ENCODE measurements around the gene SMIM11.
"Not testable (repeated sequence)": the region's sequence is repeated elsewhere in the genome, so short reads cannot be mapped to it uniquely, and the experiment has no call there.

Gene SMIM11, protein sequence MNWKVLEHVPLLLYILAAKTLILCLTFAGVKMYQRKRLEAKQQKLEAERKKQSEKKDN

DNA sequence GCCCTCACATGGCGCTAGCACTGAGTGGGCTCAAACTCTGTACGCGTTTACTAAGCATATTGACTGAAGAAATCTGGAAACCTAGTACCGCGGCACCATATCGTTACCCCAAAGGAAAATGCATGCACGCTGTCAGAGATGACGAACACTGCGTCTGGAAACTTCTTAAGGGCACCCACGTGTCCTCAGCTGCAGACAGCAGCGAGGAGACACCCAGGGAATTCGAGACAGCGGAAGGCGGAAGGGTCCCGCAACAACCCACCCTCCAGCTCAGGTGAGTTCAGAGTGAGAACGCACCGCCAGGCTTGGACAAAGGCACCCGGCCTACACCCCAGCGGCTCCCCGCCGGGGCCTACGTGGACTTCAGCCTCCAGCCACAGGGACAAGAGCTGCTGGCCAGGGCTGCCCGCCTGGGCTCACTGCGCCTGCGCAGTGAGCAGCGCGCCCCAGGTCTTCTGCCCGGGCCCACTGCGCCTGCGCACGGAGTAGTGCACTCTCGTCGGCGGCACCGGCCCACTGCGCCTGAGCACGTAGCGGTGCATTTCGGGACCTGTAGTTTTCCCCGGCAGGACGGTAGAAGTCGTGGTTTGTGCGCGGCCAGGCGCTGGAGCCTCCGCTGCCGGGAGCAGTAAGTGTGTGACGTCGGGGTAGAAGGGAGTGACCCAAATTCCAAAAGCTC is at the start of gene SMIM11:
TSS of gene SMIM11 (plus strand) at position 568 of the 679 bp plus-strand sequence. CDS start 3,998 bp downstream, outside the sequence.
- DNase-seq = not testable (repeated sequence)

DNA sequence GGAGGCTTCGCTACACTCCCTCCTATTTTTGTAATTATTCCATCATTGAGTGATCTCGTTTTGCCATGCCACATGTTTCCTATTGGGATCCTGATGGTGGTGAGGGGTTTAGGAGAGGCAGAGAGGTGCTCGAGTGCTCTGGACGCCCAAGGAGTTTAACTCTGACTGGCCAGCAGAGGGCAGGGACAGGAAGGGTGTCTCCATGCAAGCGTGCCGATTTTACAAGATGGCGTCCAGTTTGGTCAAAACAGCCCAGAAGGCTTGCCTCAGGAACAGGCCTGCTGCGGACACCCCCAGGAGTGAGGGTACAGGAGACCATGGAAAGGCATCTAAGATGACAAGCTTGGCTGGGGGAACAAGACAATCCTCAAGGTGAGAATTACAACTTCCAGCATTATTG is 45.3 kb upstream of the SMIM11 start:
- no peak for DNase-seq

DNA sequence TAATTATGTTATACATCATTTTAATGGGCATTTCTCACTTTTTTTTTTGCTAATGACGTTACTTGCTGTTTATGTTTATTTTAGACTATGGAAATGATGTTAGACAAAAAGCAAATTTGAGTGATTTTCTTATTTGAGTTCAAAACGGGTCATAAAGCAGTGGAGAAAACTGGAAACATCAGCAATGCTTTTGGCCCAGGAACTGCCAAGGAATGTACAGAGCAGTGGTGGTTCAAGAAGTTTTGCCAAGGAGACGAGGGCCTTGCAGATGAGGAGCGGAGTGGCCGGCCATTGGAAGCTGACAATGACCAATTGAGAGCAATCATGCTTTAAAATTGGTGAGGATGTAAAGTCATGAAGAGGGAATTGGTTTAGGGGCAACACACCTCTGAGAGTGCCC is 43.6 kb upstream of the SMIM11 start:
- no peak for DNase-seq

DNA sequence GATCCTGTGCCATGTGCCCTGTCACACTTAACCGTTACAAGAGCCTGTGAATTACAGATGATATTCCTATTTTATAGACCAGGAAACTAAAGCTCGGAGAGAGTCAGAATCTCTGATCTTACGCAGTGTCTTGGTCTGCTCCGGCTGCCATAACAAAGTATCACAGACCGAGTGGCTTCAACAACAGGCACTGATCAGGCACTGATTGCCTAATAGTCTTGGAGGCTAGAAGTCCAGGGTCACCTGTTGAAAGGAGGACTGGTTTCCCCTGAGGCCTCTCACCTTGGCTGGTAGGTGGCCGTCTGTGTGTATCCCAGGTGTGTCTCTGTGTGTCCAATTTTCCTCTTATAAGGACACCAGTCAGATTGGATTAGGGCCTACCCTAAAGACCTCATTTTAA is 43.0 kb upstream of the SMIM11 start:
- no peak for DNase-seq

DNA sequence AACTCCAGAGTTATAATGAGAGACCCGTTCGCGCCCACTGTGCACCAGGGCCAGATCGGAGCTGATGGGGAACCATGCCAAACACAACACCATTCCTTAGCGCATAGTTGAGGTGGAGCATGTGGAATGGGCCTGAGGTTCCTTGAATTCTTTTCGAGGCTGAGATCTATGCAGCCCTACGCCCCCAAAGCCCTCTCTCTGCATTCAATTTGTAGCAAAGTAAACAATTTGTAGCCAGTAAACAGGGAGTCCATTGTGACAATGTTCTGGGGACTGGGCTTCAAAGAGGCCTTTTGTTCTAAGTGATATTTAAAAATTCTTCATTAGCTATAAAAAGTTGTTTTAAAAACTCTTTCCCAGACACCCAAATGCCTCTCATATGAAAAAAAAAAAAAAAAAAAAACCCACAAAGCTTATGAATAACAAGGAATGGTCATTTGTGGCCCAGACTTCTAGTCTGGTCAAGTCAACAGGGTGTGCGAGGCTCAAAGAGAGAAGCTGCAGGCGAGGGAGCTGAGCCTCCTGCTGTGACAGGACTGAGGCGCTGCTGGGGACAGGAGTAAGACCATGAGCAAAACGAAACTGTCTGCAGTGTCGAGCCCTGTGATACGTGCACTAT is 42.1 kb upstream of the SMIM11 start:
- DNase-seq = no peak

DNA sequence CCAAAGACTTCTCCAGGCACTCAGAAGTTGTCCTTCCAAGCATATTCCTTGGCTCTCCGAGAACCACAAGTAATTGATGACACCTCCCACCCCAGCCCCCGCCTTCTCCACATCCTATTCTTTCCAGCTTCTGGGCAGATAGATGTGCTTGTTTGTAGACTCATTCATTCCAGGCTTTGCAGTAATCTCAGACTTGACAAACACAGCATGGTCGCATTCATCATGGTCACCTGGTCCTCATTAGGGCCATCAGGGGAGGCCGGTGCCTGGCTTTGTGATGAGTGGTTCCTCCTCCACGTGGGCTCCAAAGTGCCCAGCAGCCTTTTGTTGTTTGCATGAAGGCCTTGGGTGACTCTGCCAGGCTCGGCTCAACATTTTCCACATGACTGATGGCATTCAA is 40.0 kb upstream of the SMIM11 start:
- no peak for DNase-seq

DNA sequence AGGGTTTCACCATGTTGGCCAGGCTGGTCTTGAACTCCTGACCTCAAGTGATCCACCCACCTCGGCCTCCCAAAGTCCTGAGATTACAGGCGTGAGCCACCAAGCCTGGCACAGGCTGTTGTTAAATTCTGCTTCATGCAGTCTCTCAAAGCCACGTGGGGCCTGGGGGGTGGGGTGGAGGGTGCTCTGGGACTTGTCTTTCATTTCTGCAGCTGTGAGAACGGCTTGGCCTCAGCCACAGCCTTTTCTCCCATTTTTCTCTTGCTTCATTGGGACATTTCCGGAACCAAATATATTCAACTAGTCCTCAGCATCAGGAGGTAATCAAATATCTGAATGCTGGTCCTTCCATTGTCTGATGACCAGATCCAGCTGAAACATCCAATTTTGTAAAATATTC is 39.1 kb upstream of the SMIM11 start:
- DNase-seq = no peak

DNA sequence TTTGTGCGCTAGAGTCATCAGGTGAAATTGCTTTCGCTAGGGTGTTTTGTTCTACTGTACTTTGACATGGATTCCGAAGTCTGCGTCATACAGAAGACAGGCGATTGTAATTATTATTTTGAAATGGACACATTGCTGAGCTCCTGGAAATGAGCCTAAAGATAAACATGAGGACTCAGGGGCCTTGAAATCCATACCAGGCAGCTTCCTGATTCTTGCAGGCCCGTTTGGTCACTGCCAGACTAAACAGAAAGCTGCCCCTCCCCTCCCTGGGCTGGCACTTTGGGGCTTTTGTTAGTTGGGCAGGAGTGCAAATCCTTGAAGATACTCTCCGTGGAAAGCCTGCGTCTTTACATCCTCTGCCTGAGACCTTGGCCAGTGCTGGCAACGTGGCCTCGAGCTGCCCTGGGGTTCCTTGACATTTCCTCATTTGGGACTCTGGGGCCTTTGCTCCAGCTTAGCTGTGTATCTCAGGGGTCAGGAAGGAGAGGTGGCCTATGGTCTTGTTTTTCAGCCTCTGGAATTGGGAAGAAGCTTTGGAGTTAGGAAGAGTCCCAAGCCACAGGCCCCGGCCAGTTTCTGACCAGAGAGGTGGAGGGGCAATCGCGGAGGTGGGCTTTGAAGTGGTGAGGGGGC is 38.4 kb upstream of the SMIM11 start:
- DNase-seq = no peak

DNA sequence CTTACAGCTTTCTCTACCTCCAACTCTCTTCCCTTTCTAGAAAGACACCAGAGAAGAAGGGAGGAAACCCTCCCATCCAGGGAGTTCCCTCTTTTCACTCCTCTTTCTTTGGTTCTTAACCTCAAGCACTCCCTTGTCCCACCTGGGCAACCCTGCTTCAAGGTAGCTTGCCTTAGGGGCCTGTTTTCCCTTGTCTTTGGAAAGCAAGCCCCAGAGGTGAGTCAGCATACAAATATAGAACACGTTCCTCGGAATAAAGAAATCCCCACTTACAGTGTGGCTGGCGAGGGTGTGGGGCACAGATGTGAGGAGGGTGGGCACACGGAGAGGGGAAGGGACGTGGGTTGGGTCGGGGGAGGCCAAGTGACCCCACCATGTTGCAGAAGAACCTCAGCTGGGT is 37.6 kb upstream of the SMIM11 start:
- DNase-seq = no peak

DNA sequence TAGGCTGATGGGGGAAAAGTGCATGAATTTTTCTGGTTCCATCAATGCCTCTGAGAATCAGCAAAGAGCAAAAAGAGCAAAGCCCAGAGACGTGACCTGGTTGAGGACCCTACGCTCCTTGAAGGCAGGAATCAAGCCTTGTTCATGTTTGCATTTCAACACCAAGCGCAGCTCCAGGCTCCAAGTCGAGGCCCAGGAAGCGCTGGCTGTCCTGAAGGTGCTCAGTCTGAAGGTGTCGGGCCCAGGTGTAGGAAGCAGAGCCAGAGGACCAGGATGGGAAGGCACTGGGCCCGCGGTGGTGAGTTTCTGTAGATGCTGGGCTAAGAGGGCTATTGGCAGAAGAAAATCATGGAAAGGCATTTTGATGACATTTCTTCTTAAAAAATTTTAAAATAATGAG is 37.1 kb upstream of the SMIM11 start:
- DNase-seq = no peak

DNA sequence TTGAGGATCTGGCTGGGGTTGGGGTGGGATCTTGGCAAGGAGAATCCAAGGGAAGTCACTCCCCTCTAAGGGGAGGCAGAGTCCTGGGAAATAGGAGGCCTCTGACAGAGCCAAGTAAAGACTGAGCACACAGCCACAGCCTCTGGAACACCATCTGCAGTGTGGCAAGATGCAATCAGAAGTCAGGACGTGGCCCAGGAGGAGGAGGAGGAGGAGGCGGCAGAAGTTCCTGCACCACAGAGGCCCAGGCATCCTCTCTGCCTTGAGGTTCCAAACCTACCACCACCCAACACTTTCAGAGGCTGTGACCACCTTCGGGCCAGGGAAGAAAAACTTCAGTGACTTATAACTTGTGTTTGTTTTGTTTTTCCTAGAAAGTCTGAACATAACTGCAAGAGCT is 35.2 kb upstream of the SMIM11 start:
- DNase-seq = no peak

DNA sequence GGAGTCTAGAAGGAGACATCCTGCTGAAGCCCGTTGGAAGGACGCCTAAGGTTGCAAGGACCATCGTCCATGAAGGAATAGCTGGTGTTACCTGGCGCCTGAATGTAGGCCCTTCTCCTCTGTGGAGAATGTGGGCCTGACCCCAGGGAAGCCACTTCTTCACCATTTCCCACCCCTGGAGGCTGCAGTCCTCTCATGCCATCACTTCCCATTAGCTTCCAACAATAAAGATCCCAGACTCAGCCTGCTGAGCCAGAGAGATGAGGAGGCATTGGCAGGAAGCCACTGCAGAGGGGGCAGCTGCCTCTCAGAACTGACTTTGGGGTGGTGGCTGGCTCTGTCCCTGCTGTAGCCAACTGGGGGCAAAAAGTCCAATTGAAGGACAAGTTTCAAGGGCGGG is 32.8 kb upstream of the SMIM11 start:
- no peak for DNase-seq

DNA sequence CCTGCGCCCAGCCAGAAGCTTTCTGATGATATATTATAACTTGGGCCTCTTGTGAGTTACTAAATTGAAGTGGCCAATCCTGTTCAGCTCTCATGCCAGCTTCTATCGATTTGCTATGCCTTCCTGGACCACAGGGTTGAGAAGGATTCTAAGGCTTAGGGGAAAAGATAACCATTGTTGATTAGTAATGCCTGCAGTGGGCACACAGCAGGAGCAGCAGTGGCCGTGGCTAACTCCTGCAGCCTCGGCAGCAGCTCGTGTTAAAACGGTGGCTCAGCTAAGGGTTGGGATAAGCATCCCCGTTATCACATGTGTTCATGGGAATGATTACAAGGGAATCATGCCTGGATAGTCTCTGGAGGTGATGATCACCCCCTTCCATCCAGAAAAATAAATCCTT is 32.0 kb upstream of the SMIM11 start:
- no peak for DNase-seq

DNA sequence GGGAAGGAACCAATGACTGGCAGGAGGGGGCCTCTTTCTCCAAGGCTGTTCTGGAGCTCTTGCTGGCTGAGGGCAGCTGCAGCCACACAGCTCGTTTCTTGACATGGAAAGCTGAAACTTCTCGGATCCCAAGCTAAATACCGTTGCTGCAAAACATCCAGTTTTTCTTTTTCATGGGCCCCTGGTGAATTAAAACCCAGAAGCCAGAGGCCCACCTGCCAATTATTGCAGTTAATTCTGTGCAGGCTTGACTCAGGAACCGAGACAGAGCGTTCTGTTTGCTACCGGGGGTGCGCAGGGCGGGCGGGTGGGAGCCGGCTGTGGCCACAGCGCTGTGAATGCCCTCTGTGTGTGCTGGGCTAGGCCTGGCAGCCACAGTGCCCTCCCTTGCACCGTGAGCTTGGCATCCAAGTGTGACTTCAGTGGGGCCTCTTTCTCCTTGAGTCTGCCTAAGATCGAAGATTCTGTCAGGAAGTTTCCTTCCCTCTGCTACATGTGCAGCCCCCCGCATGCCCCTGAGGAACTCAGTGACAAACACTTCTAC is 31.4 kb upstream of the SMIM11 start:
- DNase-seq = no peak

DNA sequence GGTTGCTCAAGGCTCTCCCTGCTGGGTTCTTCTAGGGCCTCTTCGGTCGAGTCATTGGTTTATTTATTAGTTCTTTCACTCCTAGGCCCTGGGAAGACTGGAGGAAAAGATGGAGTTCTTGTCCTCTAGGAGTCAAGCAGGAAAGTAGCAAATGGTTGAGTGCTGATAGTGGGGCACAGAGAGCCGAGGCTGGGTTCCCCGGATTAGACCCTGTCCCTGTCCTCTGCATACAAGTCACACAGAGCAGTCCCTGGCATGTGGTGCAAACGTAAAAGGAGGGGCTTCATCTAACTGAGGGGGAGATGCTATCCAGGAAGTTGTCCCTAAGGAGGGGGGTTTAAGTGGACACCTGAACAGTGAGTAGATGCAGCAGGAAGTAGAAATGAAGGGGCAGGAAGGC is 30.7 kb upstream of the SMIM11 start:
- DNase-seq = no peak

DNA sequence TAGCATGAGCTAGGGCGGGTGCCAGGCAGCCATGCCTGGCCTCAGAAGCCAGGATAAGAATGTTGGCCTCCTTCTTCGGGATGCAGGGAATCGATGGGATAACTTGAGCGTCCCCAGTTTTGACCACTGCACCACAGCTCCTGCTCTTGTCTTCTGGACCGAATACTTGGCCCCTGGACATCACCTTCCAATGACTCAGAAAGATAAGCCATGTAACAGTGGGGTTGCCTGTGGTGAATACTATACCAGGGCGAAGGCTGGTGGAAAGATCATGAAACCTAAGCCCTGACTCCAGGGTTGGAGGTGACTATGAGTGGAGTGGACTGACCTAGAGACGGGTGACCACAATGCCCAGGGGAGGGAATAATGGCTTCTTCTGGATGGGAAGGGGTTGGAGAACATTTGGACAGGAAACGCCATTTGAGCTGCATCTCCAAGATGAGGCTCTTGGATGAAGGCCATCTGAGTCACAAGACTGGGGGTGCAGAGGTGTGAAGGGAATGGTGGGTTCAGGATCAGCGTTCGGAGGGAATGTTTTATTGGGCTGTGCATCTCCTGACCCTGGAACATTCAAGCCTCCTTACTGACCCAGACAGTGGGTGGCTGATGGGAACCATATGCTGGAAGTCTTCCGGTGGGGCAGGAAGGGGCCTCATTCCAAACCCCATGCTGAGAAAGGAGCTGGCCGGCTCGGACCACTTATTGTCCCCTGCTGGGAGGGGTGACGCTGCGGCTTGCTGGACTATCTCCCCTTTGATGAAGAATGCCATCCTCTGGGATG is 30.0 kb upstream of the SMIM11 start:
- DNase-seq = no peak

DNA sequence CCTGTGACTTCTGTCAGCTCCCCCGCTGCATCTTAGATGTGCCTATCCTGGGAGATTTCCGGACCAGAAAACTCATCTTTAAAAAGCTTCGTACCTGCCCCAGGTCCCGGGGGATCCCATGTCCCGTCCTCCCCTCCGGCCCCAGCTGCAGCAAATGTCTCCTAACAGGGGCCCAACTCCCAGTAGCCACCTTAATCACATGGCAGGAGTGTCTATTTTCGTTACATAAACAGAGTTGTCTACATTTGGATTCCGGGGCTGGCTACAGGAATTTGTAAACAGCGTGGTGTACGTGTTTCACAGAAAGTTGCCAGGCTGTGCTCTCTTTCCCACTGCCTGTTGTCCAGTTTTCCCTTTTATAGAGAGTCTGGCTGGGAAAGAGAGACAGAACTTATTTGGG is 29.4 kb upstream of the SMIM11 start:
- no peak for DNase-seq

DNA sequence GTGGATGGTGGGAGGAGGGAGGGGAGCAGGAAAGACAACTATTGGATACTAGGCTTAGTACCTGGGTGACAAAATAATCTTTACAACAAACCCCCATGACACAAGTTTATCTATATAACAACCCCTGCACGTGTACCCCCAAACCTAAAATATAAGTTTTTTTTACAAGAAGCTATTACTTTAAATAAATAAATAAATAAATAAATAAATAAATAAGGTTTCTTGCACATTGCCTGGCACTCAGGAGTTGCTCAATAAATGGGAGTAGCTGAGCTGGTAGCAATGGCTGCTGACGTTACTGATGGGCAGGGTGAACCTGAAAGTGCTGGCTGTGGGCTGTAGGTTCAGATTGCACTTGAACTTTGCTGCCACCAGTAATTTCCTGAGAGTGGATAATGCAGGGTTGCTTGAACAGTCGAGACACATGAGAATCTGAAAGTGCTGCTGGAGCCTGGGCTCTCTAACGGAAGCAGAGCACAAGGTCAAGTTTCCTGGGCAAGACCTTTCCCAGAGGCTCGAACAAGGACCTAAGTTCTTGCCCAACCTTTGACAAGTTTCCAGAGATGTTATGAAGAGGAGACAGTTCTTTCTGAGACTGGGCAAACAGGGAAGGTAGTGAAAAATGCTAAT is 26.3 kb upstream of the SMIM11 start:
- no peak for DNase-seq

DNA sequence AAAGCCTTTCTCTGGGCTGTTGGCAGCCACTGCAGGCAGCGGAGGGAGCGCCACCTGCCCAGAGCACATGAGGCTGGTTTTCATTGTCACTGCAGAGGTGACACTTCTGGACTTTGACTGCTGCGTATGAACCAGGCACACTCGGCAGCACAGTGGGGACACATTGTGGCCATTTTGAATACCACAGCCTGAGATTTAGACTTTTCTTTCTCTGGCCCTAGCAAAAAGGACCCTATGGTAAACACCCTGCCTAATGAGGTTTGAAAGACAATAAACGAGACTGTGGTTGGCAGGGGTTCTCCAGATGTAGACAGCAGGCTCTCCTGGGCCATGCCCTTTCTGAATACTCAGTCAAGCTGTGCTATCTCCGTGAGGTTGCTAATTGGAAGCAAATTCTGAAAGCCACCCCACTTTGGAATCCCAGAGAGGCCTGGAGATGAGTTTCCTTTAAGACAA is 23.5 kb upstream of the SMIM11 start:
- DNase-seq = no peak

DNA sequence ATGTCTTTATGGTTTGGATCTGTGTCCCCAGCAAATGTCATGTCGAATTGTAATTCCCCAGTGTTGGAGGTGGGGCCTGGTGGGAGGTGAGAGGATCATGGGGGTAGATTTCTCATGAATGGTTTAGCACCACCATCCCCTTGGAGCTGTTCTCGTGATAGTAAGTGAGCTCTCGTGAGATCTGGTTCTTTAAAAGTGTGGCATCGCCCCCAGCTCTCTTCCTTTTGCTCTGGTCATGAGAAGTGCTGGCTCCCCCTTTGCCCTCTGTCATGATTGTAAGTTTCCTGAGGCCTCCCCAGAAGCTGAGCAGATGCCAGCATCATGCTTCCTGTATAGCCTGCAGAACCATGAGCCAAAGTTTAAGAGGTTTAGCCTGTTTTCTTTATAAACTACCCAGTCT is 22.8 kb upstream of the SMIM11 start:
- no peak for DNase-seq

DNA sequence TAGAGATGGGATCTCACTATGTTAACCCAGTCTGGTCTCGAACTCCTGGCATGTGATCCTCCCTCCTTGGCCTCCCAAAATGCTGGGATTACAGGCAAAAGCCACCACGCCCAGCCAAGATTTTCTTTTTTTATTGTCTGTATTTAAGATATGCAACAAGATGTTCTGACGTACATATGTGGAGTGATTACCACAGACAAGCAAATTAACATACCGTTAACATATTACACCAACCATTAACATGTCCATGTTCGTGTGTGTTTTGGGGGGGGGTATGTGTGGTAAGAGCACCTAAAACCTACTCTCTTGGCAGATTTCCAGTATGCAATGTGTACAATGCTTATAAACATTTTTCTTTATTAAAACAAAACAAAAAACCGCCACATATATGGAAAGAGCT is 22.1 kb upstream of the SMIM11 start:
- DNase-seq = no peak

DNA sequence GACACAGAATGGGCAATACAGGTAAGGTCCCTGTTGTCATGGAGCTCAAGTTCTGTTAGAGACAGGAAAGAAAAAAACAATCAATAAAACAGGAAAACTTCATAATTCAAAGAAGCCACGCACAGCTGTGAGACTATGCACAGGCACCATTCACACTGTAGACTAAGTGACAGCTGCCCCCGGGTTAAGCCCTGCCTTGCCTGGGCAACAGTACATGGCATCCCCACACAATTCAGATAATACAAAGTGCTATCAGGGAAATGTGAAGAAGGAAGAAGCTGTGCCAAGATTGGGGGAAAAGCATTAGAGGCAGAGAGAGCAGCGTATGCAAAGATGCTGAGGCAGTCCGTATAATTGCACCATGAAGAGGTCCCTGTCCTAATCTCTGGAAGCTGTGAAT is 20.5 kb upstream of the SMIM11 start:
- DNase-seq = no peak

DNA sequence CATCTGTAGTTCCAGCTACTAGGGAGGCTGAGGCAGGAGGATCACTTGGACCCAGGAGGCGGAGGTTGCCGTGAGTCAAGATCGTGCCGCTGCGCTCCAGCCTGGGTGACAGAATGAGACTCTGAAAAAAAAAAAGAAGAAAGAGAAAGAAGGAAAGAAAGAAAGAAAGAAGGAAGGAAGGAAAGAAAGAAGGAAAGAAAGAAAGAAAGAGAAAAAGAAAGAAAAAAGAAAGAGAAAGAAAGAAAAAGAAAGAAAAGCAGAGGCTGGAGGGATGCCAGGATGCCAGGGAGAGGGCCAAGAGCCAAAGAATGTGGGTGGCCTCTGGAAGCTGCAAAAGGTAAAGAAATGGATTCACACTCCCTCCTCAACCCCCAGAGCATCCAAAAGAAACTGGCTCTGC is 19.7 kb upstream of the SMIM11 start:
- no peak for DNase-seq

Measured in NCI-H1105 (cell line).